ENCODE measurements around the gene USP4.
"Not testable (repeated sequence)": the region's sequence is repeated elsewhere in the genome, so short reads cannot be mapped to it uniquely, and the experiment has no call there.

Gene USP4

GRCh38 chr3:49359623-49360022 lies 19.8 kb upstream of the USP4 start:
- H2AFZ ChIP-seq (ENCODE audit: low read depth), result no peak overlapping the region
- H3K4me2 ChIP-seq, result no peak overlapping the region
- H4K20me1 ChIP-seq (ENCODE audit: insufficient read depth), result no peaks in the 10 kb centered on the region
- peaks cover 20% of the 10 kb centered on the region for H3K4me1 ChIP-seq (ENCODE audit: low read depth, poor library complexity, severe bottlenecking)
- no peak overlapping the region for H3K4me3 ChIP-seq (IDR thresholded peaks at IDR 0.05; ENCODE audit: insufficient read depth, low read depth, low read length)
- no peak for TF ChIP-seq CTCF (conservative IDR thresholded peaks at IDR 0.05; ENCODE audit: low read depth, low read length)
- H3K9ac ChIP-seq, result no peak overlapping the region
- no peak overlapping the region for H3K27ac ChIP-seq
- no peaks in the 10 kb centered on the region for H3K27me3 ChIP-seq (ENCODE audit: insufficient read depth, low read depth)
- no peaks in the 10 kb centered on the region for H3K79me2 ChIP-seq (ENCODE audit: insufficient read depth, low read depth)
- no peaks in the 10 kb centered on the region for H3K36me3 ChIP-seq (ENCODE audit: insufficient read depth)

- peaks cover 18% of the 10 kb centered on the region for H3K4me1 ChIP-seq (ENCODE audit: low read depth, poor library complexity, severe bottlenecking)
- no peak overlapping the region for H3K4me3 ChIP-seq (IDR thresholded peaks at IDR 0.05; ENCODE audit: insufficient read depth, low read depth, low read length)
- no peak overlapping the region for H3K27ac ChIP-seq
- no peaks in the 10 kb centered on the region for H4K20me1 ChIP-seq (ENCODE audit: insufficient read depth)
- H3K9ac ChIP-seq, result no peak overlapping the region
- H3K36me3 ChIP-seq (ENCODE audit: insufficient read depth), result no peaks in the 10 kb centered on the region
- H3K79me2 ChIP-seq (ENCODE audit: insufficient read depth, low read depth), result no peaks in the 10 kb centered on the region
- no peak overlapping the region for H3K4me2 ChIP-seq
- no peaks in the 10 kb centered on the region for H3K27me3 ChIP-seq (ENCODE audit: insufficient read depth, low read depth)
- no peak for TF ChIP-seq CTCF (conservative IDR thresholded peaks at IDR 0.05; ENCODE audit: low read depth, low read length)
- no peak overlapping the region for H2AFZ ChIP-seq (ENCODE audit: low read depth)
Observed at GRCh38 chr3:49358884-49359225, 19.0 kb upstream of the USP4 start.

GRCh38 chr3:49358217-49358883 lies 18.5 kb upstream of the USP4 start, which contains the start of gene GPX1:
TSS of gene GPX1 (minus strand) at chr3:49358353. CDS start at chr3:49358278, 75 bp downstream.
- Histone ChIP-seq H2AFZ (ENCODE audit: low read depth) (no peak within 1 kb of the TSS), H3K27me3 (ENCODE audit: insufficient read depth, low read depth) (no peaks in the 10 kb centered on the region), H3K79me2 (ENCODE audit: insufficient read depth, low read depth) (no peaks in the 10 kb centered on the region), H3K36me3 (ENCODE audit: insufficient read depth) (no peaks in the 10 kb centered on the region), H3K4me3 (IDR thresholded peaks at IDR 0.05; ENCODE audit: insufficient read depth, low read depth, low read length) (no peak within 1 kb of the TSS), H3K4me1 (ENCODE audit: low read depth, poor library complexity, severe bottlenecking) (peaks cover 13% of the 10 kb centered on the region), H3K4me2 (no peak within 1 kb of the TSS), H3K27ac (no peak within 1 kb of the TSS), H4K20me1 (ENCODE audit: insufficient read depth) (no peaks in the 10 kb centered on the region), H3K9ac (no peak within 1 kb of the TSS)
- TF ChIP-seq CTCF (conservative IDR thresholded peaks at IDR 0.05; ENCODE audit: low read depth, low read length), result no peak

GRCh38 chr3:49357443-49358216 lies 17.8 kb upstream of the USP4 start:
- H3K36me3 ChIP-seq (ENCODE audit: insufficient read depth); H2AFZ ChIP-seq (ENCODE audit: low read depth); H3K4me3 ChIP-seq (IDR thresholded peaks at IDR 0.05; ENCODE audit: insufficient read depth, low read depth, low read length): not testable (repeated sequence)

GRCh38 chr3:49357095-49357442 lies 17.2 kb upstream of the USP4 start:
- H2AFZ ChIP-seq (ENCODE audit: low read depth); H3K27me3 ChIP-seq (ENCODE audit: insufficient read depth, low read depth); H3K4me3 ChIP-seq (IDR thresholded peaks at IDR 0.05; ENCODE audit: insufficient read depth, low read depth, low read length); H3K36me3 ChIP-seq (ENCODE audit: insufficient read depth); H3K27ac ChIP-seq; H4K20me1 ChIP-seq (ENCODE audit: insufficient read depth); H3K9ac ChIP-seq; H3K79me2 ChIP-seq (ENCODE audit: insufficient read depth, low read depth); H3K4me2 ChIP-seq: not testable (repeated sequence)
- peaks cover 13% of the 10 kb centered on the region for H3K4me1 ChIP-seq (ENCODE audit: low read depth, poor library complexity, severe bottlenecking)

More at GRCh38 chr3:49357443-49358216, 17.8 kb upstream of the USP4 start:
- H3K27me3 ChIP-seq (ENCODE audit: insufficient read depth, low read depth); H3K4me2 ChIP-seq; H4K20me1 ChIP-seq (ENCODE audit: insufficient read depth); H3K27ac ChIP-seq; H3K79me2 ChIP-seq (ENCODE audit: insufficient read depth, low read depth); H3K9ac ChIP-seq: not testable (repeated sequence)
- peaks cover 13% of the 10 kb centered on the region for H3K4me1 ChIP-seq (ENCODE audit: low read depth, poor library complexity, severe bottlenecking)

Measured in KMS-11 (cell line).